ENCODE results near the gene WNT16.

WNT16 gene

DNA sequence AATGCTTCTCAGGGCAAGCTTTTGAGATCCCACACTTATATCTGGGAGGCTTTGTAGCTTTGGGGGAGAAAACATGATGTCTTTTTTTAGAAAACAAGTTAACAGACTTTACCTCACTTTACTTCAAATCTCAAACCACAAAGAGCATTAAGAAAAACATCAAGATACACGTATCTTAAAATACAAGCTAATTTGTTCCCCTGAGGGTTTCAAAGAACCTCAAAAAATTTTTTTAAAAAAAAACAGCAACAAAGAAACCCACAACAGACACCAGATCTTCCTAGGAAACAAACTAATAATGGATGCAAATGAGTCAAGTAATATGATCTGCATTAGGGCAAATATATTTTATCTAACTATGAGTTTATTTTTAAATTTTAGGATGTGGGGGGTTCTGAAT is 42.6 kb downstream of the WNT16 start:
- no peaks in the 10 kb centered on the region for H3K27me3 ChIP-seq (replicated peaks; ENCODE audit: control insufficient read depth, insufficient read depth, low read length, poor library complexity, severe bottlenecking)
- H3K4me3 ChIP-seq (ENCODE audit: insufficient read depth, low read depth, low read length, poor library complexity, severe bottlenecking), result no peak overlapping the region
- no peaks in the 10 kb centered on the region for H3K9me3 ChIP-seq (ENCODE audit: control insufficient read depth, low read length)
- DNase-seq, result no peak
- H3K36me3 ChIP-seq (ENCODE audit: control insufficient read depth, insufficient read depth, low read length), result no peaks in the 10 kb centered on the region
- no peak overlapping the region for H3K27ac ChIP-seq (ENCODE audit: insufficient read depth, low read length, poor library complexity, severe bottlenecking)
- no peaks in the 10 kb centered on the region for H3K4me1 ChIP-seq (ENCODE audit: control insufficient read depth, insufficient read depth, low read length, poor library complexity, severe bottlenecking)

DNA sequence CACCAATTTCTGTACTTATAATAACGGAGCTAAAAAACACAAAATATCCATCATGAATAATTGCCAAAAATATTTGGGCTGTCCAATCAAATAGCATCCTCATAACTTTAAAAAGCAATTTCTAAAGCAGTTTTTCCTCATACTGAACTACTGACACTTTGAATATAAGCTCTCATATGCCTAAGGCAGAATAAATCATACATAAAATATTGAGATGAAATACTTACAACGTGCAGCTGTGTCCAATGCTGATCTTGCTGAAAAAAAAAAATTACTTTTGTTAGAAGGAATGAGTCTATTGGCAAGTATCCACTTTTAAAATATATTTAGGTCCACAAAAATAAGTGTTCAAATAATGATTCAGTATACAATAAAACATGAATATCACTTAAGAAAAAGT is 43.1 kb downstream of the WNT16 start:
- no peak for DNase-seq
- no peak overlapping the region for H3K27ac ChIP-seq (ENCODE audit: insufficient read depth, low read length, poor library complexity, severe bottlenecking)
- H3K9me3 ChIP-seq (ENCODE audit: control insufficient read depth, low read length), result no peaks in the 10 kb centered on the region
- H3K36me3 ChIP-seq (ENCODE audit: control insufficient read depth, insufficient read depth, low read length), result no peaks in the 10 kb centered on the region
- H3K4me1 ChIP-seq (ENCODE audit: control insufficient read depth, insufficient read depth, low read length, poor library complexity, severe bottlenecking), result no peaks in the 10 kb centered on the region
- no peak overlapping the region for H3K4me3 ChIP-seq (ENCODE audit: insufficient read depth, low read depth, low read length, poor library complexity, severe bottlenecking)
- H3K27me3 ChIP-seq (replicated peaks; ENCODE audit: control insufficient read depth, insufficient read depth, low read length, poor library complexity, severe bottlenecking), result no peaks in the 10 kb centered on the region

DNA sequence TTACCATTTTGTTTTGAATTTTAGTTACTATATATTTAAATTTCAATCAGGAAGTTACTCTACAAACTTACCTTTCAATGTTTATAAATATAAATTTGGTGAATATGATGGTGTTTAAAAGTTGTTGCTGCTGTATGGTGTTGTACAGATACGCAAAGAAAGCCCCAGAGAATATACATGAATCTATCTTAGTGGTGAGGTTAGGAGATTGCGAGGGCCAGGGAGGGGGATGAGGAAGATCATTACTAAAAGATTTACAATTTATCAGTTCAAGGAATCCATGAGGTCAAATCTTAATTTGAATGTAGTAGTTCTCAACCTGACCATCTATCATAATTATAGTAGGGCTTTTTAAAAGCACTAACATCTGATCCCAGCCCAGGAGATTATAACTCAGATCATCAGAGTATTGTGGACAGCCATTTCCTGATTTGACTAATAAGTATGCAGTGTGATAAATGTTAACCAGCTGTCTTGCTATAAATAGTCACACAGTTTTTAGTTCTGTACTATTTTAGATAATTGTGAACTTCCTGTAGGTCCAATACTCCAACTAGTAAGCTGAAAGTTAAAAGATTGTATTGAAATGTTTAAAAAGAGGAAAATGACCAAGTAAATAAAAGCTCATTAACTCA is 43.7 kb downstream of the WNT16 start:
- DNase-seq, result no peak
- Histone ChIP-seq H3K27ac (ENCODE audit: insufficient read depth, low read length, poor library complexity, severe bottlenecking) (no peak overlapping the region), H3K27me3 (replicated peaks; ENCODE audit: control insufficient read depth, insufficient read depth, low read length, poor library complexity, severe bottlenecking) (no peaks in the 10 kb centered on the region), H3K4me3 (ENCODE audit: insufficient read depth, low read depth, low read length, poor library complexity, severe bottlenecking) (no peak overlapping the region), H3K4me1 (ENCODE audit: control insufficient read depth, insufficient read depth, low read length, poor library complexity, severe bottlenecking) (no peaks in the 10 kb centered on the region), H3K9me3 (ENCODE audit: control insufficient read depth, low read length) (no peaks in the 10 kb centered on the region), H3K36me3 (ENCODE audit: control insufficient read depth, insufficient read depth, low read length) (peaks cover 5% of the 10 kb centered on the region)

DNA sequence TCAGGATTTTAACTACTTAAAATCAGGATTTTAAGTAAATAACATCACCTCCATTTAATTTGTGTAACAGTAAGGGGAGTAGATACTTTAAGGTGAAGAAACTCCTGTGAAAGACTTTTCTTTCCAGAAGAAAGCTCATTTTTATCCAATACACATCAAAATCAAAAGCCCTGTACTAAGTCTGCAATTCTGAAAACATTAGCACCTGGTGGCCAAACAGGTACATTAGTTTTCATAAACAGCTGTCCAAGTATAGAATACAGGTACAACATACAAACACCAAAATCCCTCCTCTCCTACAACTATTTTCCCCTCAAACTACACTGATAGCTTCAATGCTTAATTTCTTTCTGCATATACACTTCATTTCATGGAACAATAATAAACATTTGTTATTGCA is 44.4 kb downstream of the WNT16 start:
- Histone ChIP-seq H3K4me3 (ENCODE audit: insufficient read depth, low read depth, low read length, poor library complexity, severe bottlenecking) (no peak overlapping the region), H3K4me1 (ENCODE audit: control insufficient read depth, insufficient read depth, low read length, poor library complexity, severe bottlenecking) (no peaks in the 10 kb centered on the region), H3K27me3 (replicated peaks; ENCODE audit: control insufficient read depth, insufficient read depth, low read length, poor library complexity, severe bottlenecking) (no peaks in the 10 kb centered on the region), H3K27ac (ENCODE audit: insufficient read depth, low read length, poor library complexity, severe bottlenecking) (no peak overlapping the region), H3K9me3 (ENCODE audit: control insufficient read depth, low read length) (no peaks in the 10 kb centered on the region), H3K36me3 (ENCODE audit: control insufficient read depth, insufficient read depth, low read length) (peaks cover 12% of the 10 kb centered on the region)
- DNase-seq, result no peak

DNA sequence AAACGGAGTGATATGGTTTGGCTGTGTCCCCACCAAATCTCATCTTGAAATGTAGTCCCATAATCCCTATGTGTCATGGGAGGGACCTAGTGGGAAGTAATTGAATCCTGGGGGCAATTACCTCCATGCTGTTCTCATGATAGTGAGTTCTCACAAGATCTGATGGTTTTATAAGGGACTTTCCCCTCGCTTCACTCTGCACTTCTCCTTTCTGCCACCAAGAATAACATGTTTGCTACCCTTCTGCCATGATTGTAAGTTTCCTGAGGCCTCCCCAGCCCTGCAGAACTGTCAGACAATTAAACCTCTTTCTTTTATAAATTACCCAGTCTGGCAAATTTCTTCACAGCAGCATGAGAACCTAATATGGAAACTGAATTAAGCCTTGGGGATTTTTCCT is 48.2 kb downstream of the WNT16 start:
- DNase-seq, result no peak
- H3K27me3 ChIP-seq (replicated peaks; ENCODE audit: control insufficient read depth, insufficient read depth, low read length, poor library complexity, severe bottlenecking), result no peaks in the 10 kb centered on the region
- no peaks in the 10 kb centered on the region for H3K9me3 ChIP-seq (ENCODE audit: control insufficient read depth, low read length)
- peaks cover 15% of the 10 kb centered on the region for H3K36me3 ChIP-seq (ENCODE audit: control insufficient read depth, insufficient read depth, low read length)
- no peak overlapping the region for H3K4me3 ChIP-seq (ENCODE audit: insufficient read depth, low read depth, low read length, poor library complexity, severe bottlenecking)
- no peaks in the 10 kb centered on the region for H3K4me1 ChIP-seq (ENCODE audit: control insufficient read depth, insufficient read depth, low read length, poor library complexity, severe bottlenecking)
- peak overlapping the region; percentile 3 for H3K27ac ChIP-seq (ENCODE audit: insufficient read depth, low read length, poor library complexity, severe bottlenecking)

DNA sequence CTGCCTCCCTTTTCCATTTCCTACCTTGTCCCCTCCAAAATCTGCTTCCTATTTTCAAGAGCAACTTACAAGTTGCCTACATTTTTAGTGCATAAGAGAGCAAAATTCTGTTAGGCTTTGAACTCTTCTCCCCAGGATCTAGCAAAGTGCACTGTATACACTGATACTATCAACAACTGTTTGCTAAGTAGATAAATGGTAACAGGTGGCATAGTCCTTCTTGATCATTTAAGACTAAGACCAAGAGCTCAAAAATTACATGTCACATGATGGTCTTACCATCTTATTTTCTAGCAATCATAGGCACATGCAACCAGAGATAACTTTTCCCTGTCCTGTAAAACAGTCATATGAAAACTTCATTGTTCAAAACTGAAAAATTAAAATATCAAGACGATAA is 51.1 kb downstream of the WNT16 start:
- Histone ChIP-seq H3K36me3 (ENCODE audit: control insufficient read depth, insufficient read depth, low read length) (peaks cover 15% of the 10 kb centered on the region), H3K27me3 (replicated peaks; ENCODE audit: control insufficient read depth, insufficient read depth, low read length, poor library complexity, severe bottlenecking) (no peaks in the 10 kb centered on the region), H3K27ac (ENCODE audit: insufficient read depth, low read length, poor library complexity, severe bottlenecking) (no peak overlapping the region), H3K4me3 (ENCODE audit: insufficient read depth, low read depth, low read length, poor library complexity, severe bottlenecking) (no peak overlapping the region), H3K9me3 (ENCODE audit: control insufficient read depth, low read length) (no peaks in the 10 kb centered on the region), H3K4me1 (ENCODE audit: control insufficient read depth, insufficient read depth, low read length, poor library complexity, severe bottlenecking) (peaks cover 4% of the 10 kb centered on the region)
- no peak for DNase-seq

DNA sequence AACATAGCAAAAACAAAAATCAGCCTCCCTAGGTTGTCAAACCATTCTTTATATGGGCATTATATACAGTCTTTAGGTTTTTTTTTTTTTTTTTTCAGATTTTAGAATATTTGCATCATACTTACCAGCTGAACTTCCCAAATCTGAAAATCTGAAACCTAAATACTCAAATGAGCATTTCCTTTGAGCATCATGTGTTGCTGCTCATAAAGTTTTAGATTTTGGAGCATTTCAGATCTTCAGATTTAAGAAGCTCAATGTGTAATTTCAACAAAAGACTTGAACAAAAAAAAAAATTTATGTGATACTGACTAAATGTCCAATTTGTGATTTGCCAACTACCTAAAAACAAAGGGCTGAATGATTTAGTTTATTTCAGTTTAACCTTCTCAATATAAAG is 53.7 kb downstream of the WNT16 start:
- DNase-seq, result no peak
- H3K4me1 ChIP-seq (ENCODE audit: control insufficient read depth, insufficient read depth, low read length, poor library complexity, severe bottlenecking), result peaks cover 12% of the 10 kb centered on the region
- no peak overlapping the region for H3K4me3 ChIP-seq (ENCODE audit: insufficient read depth, low read depth, low read length, poor library complexity, severe bottlenecking)
- H3K36me3 ChIP-seq (ENCODE audit: control insufficient read depth, insufficient read depth, low read length), result peaks cover 10% of the 10 kb centered on the region
- H3K27me3 ChIP-seq (replicated peaks; ENCODE audit: control insufficient read depth, insufficient read depth, low read length, poor library complexity, severe bottlenecking), result no peaks in the 10 kb centered on the region
- H3K9me3 ChIP-seq (ENCODE audit: control insufficient read depth, low read length), result no peaks in the 10 kb centered on the region
- H3K27ac ChIP-seq (ENCODE audit: insufficient read depth, low read length, poor library complexity, severe bottlenecking), result no peak overlapping the region

DNA sequence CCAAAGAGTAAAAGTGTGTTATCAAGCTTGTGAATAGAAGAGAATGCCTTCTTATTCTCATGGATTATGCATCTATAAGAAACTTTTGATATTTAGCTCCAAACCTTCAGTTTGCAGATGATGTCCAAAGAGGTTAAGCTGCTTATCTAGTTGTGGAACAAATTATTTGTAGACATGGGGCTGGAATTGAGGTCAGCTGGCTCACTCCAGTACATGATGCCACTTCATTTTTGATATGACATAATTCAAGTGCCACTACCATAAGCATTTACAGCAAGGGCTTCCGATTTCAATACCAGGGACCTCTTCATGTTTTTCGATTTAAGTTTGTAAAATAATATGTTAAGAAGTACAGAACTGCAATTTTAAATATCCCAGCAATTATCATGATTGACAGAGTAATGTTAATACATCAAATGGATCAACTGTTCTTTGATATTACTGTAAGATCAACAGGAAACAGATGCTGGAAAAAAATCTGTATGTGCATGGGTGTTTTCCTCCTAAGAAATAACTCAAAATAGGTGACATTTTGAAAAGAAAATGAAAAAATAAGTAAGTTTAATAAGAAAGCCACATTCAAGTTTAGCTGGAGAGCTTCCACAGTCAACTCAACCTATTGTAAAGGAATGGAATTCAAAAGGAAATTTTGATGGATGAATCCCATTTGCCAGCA is 54.6 kb downstream of the WNT16 start:
- Histone ChIP-seq H3K27ac (ENCODE audit: insufficient read depth, low read length, poor library complexity, severe bottlenecking) (no peak overlapping the region), H3K36me3 (ENCODE audit: control insufficient read depth, insufficient read depth, low read length) (peaks cover 3% of the 10 kb centered on the region), H3K4me3 (ENCODE audit: insufficient read depth, low read depth, low read length, poor library complexity, severe bottlenecking) (no peak overlapping the region), H3K27me3 (replicated peaks; ENCODE audit: control insufficient read depth, insufficient read depth, low read length, poor library complexity, severe bottlenecking) (no peaks in the 10 kb centered on the region), H3K9me3 (ENCODE audit: control insufficient read depth, low read length) (no peaks in the 10 kb centered on the region), H3K4me1 (ENCODE audit: control insufficient read depth, insufficient read depth, low read length, poor library complexity, severe bottlenecking) (peaks cover 12% of the 10 kb centered on the region)
- no peak for DNase-seq

DNA sequence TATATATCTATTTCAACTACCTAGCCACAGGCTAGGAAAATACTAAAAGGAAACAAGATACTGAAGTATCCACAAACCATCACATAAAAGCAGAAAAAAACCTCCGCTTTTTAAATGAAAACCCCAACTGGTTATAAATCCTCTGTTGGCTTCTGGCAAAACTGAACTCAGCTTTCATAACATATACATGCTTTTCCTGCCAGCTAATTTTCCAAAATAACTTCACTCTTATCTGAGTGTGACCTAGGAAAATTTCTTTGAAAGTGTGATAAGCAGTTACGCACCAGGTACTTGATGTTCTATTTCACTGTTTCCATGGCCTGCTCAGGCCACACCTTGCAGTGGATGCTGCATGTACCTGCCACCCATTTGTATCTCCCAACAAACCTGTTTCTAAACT is 55.5 kb downstream of the WNT16 start:
- H3K27me3 ChIP-seq (replicated peaks; ENCODE audit: control insufficient read depth, insufficient read depth, low read length, poor library complexity, severe bottlenecking), result no peaks in the 10 kb centered on the region

DNA sequence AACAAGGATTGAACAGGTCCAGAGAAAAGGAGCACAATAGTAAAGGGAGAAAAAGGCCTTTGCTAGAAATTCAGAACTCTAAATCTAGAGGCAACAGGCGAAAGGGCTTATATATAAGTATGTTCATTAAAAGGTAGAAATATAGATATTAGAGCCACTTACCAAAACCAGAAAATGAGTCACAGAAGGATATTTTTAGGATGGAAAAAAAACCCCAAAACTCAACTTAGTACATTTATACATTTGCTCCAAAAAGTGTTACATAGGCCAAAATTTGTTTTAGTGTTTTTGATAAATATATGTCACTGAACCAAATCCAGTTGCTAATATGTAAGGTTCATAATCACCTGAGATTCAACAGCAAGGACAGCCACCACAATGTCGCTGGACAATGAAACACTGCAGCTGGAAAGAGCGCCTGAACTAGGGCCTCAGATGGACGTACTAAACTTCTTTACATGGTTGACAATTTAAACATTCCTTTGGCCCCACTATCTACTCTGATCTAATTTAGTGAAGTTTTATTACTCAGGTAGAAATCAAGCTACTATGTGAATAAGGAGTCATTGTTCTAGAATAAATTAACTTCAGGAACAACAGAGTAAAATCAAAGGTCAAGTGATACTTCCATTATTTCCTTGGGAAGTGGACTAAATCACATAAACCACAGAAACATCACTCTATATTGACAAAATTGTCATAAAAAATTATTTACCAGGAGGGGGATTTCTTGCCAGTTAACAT is 56.4 kb downstream of the WNT16 start:
- no peak overlapping the region for H3K27ac ChIP-seq (ENCODE audit: insufficient read depth, low read length, poor library complexity, severe bottlenecking)
- H3K4me3 ChIP-seq (ENCODE audit: insufficient read depth, low read depth, low read length, poor library complexity, severe bottlenecking), result no peak overlapping the region
- no peaks in the 10 kb centered on the region for H3K27me3 ChIP-seq (replicated peaks; ENCODE audit: control insufficient read depth, insufficient read depth, low read length, poor library complexity, severe bottlenecking)
- no peak for DNase-seq
- H3K36me3 ChIP-seq (ENCODE audit: control insufficient read depth, insufficient read depth, low read length), result no peaks in the 10 kb centered on the region
- peaks cover 12% of the 10 kb centered on the region for H3K4me1 ChIP-seq (ENCODE audit: control insufficient read depth, insufficient read depth, low read length, poor library complexity, severe bottlenecking)
- H3K9me3 ChIP-seq (ENCODE audit: control insufficient read depth, low read length), result no peaks in the 10 kb centered on the region

More for the DNA sequence above, 55.5 kb downstream of the WNT16 start:
- H3K36me3 ChIP-seq (ENCODE audit: control insufficient read depth, insufficient read depth, low read length), result peaks cover 3% of the 10 kb centered on the region
- no peak overlapping the region for H3K4me3 ChIP-seq (ENCODE audit: insufficient read depth, low read depth, low read length, poor library complexity, severe bottlenecking)
- no peak for DNase-seq
- no peaks in the 10 kb centered on the region for H3K9me3 ChIP-seq (ENCODE audit: control insufficient read depth, low read length)
- H3K4me1 ChIP-seq (ENCODE audit: control insufficient read depth, insufficient read depth, low read length, poor library complexity, severe bottlenecking), result peaks cover 12% of the 10 kb centered on the region
- H3K27ac ChIP-seq (ENCODE audit: insufficient read depth, low read length, poor library complexity, severe bottlenecking), result no peak overlapping the region

Measured in effector memory CD4-positive, alpha-beta T cell (primary cell).